Measurements from ENCODE around the gene PIP5K1B. TPM values are rescaled to one million over a fixed set of nuclear protein-coding genes. Genes with fewer than 3 reads are reported as not detected.
A peak's percentile ranks its signal among the peaks of the same experiment; 100 is the strongest.

The PIP5K1B gene
- total RNA-seq, 1 donor from 2014 or later, result 0.13 TPM

DNA sequence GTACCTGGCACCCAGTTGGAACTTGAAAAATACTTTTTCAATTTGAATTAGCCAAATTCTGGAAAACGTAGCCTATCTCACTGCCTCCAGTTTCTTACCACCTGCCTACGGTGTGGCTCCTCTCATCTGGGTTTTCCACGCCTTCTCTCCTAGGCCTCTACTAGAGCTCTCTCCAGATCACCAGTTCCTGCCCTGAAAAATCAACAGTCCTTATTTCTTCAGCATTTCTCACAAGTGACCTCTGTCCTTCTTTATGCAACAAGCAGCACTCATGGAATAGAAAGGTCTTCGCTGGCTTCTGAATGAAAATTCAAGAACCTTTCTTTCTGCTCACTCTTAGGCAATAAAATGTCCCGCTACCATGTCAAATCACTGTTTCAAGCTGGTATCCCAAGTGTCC, 64.8 kb downstream of the PIP5K1B start:
- DNase-seq (ENCODE audit: low read depth, low spot score), result no peak

GRCh38 chr9:68771376-68771775, 66.3 kb downstream of the PIP5K1B start:
- no peak for DNase-seq (ENCODE audit: low read depth, low spot score)

DNA sequence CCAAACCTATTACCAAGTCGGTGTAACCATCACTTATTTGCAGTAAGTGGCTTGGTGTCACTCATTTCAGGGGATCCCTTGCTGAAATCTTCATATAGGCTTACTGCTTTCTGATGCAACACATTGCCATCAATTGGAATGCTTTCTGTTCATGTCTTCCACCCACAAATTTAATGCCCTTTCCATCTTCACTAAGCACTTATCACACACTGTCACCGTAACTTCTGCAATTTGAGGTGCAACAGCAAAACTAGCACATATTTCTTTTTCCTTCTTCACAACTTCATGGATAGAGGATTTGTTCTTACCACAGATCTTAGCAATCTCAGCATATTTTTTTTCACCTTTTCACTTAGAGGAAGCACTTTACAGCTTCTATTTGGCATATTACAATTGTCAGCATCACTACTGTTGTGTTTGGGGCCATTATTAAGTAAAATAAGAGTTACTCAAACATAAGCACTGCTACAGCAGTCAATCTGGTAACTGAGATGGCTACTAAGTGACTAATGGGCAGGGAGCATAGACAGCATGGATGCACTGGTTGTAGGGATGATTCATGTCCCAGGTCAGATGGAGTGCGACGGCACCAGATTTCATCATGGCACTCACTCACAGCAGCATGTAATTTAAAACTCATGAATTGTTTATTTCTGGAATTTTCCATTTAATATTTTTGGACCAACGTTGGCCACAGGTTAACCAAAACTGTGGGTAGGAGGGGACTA, 70.1 kb downstream of the PIP5K1B start:
- no peak for DNase-seq (ENCODE audit: low read depth, low spot score)

DNA sequence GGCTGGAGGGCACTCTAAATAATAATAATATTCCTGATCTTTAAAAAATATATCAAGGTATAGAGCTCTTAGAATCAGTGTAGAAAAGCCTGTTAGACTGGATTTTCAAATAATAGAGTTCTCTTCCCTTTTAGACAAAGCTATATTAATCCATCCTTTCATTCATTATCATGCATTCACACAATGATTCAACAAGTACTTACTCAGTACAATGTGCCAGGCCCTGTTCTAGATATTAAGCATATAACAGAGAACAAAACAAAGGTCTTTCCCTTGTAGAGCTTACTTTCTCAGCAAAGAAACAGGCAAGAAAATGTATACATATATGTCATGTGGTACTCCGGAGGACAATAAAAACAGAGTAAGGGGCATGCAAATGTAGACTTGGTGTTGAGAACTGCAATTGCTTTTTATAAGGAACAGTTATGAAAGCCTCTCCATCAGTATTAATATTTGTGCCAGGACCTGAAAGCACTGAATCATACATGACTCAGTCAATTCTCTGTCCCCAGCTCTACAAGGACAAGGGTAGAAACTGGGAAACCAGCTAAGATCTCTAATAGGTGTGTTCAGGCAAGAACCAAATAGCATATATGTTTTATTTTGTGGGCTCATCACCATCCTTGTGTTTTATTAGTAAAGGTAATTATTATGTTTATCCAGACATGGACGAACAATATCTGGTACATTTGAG, 72.2 kb downstream of the PIP5K1B start:
- no peak for DNase-seq (ENCODE audit: low read depth, low spot score)

DNA sequence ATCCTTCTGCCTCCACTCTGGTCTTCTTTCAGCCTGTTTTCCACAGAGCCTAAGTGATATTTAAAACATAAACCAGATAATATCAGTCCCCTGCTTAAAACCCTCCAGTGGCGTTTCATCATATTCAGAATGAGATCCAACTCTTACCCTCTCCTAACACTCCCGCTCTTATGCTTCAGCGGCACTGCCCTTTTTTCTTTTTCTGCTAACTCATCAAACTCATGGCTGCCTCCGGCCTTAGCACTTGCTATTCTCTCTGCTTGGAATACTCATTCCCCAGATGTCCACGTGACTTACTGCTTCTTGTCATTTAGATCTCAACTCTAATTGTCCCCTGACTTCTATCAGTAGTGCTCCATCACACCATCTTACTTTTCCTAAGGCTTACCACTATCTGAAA, 73.6 kb downstream of the PIP5K1B start:
- DNase-seq (ENCODE audit: low read depth, low spot score), result no peak

- DNase-seq (ENCODE audit: low read depth, low spot score), result peak; percentile 73
Measured at GRCh38 chr9:68779558-68780379, 74.7 kb downstream of the PIP5K1B start.

- DNase-seq (ENCODE audit: low read depth, low spot score), result no peak
Measured at GRCh38 chr9:68780380-68780712, 75.3 kb downstream of the PIP5K1B start.

GRCh38 chr9:68780720-68781119, 75.7 kb downstream of the PIP5K1B start:
- DNase-seq (ENCODE audit: low read depth, low spot score), result no peak

DNA sequence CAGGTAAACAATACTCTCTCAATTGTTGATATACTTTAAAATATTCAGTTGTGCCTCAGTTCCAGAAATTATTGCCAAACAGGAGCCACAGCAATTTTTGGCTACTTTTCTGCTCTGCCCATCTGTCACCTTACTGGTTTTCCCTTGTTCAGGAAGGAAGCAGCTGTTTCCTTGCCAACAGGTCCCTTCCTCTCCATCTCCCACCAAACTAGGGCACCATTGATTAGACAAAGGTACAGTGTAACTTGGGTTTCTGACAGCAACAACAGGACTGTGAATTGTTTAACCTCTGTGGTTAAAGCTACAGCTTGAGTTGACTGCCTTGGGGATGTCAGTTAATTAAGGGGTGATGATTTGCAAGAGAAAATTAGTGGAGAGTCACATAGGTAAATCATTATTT, 76.9 kb downstream of the PIP5K1B start:
- DNase-seq (ENCODE audit: low read depth, low spot score), result no peak

GRCh38 chr9:68782546-68782945, 77.5 kb downstream of the PIP5K1B start:
- DNase-seq (ENCODE audit: low read depth, low spot score), result no peak

DNA sequence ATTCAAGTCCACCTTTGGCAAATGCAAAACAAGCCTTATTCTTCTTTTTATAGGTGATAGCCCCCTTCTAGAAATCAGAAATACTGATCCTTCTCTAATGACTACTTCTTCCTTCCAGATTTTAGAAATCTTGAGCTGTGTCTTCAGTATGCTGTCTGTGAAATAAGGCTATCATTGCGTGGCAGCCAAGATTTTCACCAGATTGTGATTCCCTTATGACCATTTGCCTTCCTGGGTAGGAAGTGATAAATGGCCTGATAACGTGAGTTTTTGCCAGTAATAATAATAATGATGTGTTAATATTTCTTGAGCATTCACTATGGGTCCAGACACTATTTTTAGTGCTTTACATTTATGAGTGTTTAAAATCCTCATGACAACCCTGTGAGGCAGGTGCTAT, 80.9 kb downstream of the PIP5K1B start:
- DNase-seq (ENCODE audit: low read depth, low spot score), result no peak

GRCh38 chr9:68791169-68791568, 86.1 kb downstream of the PIP5K1B start:
- no peak for DNase-seq (ENCODE audit: low read depth, low spot score)

DNA sequence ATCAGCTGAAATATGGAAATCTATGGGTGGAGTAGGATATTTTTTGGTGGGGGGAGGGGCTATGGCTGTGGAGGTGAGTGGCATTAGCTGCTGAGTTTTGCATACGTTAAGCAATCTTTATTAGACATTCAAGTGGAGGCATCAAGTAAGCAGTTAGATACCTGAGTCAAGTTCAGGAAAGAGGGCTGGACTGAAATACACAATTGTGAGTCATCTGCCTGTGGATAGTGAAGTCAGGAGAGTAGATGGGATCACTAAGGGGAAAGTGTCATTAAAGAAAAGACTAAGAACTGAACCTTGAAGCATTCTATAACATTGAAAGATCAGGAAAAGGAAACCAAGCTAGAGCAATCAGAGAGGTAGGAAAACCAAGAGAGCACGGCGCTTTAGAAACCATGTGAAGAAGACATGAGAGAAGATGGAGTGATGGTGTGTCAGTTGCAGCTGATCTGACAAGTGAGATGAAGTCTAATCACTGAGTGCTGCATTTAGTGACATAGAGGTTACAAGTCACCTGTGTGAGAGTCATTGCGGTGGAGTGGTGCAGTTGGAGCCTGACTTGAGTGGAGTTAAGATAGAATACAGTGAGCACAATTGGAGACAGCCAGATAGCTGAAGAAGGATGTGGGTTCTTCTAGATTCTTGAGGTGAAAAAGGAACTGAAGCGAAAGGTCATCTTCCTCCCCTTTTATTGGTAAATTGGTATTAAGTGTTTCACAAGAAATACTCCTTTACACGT, 88.7 kb downstream of the PIP5K1B start:
- no peak for DNase-seq (ENCODE audit: low read depth, low spot score)

- DNase-seq (ENCODE audit: low read depth, low spot score), result no peak
Measured at GRCh38 chr9:68794898-68795297, 89.9 kb downstream of the PIP5K1B start.

DNA sequence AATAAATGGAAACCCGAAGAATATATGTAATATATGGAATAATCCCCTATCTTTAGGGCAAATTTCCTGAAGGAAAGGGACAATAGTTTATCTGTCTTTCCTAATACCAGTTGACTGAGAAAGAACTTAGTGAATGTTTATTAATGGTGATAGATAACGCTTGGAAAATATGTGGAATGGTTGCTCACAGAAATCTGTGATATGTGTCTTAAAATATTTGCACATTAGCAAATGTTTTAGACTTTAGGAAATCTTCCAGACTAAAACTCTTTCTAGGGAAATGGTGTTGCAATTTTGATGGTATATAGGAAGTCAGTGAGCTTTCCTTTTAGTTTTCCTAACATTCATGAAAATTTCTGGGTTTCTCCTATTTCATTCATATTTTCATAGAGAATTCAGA, 90.4 kb downstream of the PIP5K1B start:
- DNase-seq (ENCODE audit: low read depth, low spot score), result no peak

- no peak for DNase-seq (ENCODE audit: low read depth, low spot score)
Measured at GRCh38 chr9:68797116-68797515, 92.1 kb downstream of the PIP5K1B start.

DNA sequence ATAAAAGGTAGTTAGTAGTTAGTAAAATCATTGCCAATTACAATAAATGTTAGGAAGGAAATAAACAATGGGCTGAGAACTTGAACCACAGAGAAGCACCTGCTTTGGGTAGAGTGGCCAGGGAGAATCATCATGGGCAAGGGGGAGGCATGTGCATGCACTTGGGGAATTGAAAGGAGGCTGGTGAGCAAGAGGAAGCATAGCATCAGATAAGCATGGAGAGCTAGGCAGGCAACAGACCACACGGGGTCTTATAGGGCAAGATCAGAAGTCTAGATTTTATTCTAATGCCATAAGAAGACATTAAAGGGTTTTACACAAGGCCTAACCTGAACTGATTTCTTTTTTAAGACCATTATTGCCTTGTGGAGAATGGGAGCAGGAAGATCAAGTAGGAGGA, 93.4 kb downstream of the PIP5K1B start:
- no peak for DNase-seq (ENCODE audit: low read depth, low spot score)

- DNase-seq (ENCODE audit: low read depth, low spot score), result no peak
Measured at GRCh38 chr9:68800836-68801235, 95.8 kb downstream of the PIP5K1B start.

DNA sequence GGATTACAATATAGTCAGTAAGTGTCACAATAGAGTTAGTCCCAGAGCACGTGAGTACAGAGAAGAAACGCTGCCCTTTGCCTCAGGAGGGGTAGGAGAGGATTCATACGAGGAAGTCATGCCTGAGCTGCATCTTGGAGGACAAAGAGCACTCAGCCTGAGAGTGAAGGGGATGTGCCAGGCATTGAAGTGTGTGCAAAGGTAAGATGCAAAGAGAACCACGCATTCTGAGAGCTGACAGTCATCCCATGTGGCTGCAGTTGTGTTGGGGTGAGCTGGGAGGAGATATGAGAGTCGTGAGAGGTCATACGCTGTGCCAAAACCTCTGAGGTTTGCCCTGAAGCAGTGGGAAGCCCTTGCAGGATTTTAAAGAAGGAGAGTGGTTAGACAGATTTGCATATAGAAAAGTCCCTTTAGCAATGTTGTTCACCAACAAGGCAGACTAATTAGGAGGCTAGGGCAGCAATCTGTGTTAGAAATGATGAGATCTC, 97.5 kb downstream of the PIP5K1B start:
- DNase-seq (ENCODE audit: low read depth, low spot score), result no peak

- no peak for DNase-seq (ENCODE audit: low read depth, low spot score)
Measured at GRCh38 chr9:68804911-68805889, 100.2 kb downstream of the PIP5K1B start.
